ENCODE measurements around the gene DNAJC6.

DNA sequence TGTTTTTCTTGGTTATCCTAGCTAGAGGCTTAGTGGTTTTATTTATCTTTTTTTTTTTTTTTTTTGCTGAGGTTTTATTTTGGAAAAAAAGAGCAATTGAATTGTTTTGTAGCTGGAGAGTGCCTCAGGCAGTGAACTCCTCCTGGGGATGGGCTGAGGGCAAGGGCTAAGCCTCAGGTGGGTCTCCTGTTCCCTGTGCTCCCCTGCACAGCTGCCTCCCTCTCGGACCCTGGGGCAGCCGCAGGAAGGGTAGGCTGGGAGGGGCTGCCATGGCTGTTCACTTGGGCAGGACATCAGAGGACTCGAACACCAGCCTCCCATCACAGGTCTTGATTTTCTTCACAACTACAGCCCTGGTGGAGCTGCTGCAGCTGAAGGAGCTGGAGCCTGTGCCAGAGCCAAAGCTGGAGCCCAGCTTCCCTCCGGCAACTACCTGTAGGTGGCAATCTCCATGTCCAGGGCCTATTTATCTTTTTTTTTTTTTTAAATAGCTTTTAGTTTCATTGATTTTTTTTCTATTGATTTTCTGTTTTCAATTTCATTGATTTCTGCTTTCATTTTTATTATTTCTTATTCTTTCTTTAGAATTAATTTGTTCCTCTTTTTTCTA lies 140.0 kb downstream of the DNAJC6 start:
- TF ChIP-seq CTCF (IDR thresholded peaks at IDR 0.05; ENCODE audit: low read depth, low read length, poor library complexity, severe bottlenecking): no peak
- no peak for TF ChIP-seq EZH2phosphoT487 (IDR thresholded peaks at IDR 0.05; ENCODE audit: borderline replicate concordance, low read length)
